Measurements from ENCODE around the gene PIAS4. TPM values are rescaled to one million over a fixed set of nuclear protein-coding genes. Genes with fewer than 3 reads are reported as not detected.

The PIAS4 gene
- total and polyA plus RNA-seq, 9 of the 15 experiments (the other 6 are each of a cell fraction or from before 2014, with no cell fraction given), result 0.27 to 34.9 (median 14.4) TPM

- TF ChIP-seq ZNF407 (IDR thresholded peaks at IDR 0.05; ENCODE audit: low read depth), result no peak
- no peak for TF ChIP-seq TFAM (CRISPR knock-in tag; conservative IDR thresholded peaks at IDR 0.05)
- TF ChIP-seq RAD21 (CRISPR knock-in tag; conservative IDR thresholded peaks at IDR 0.05 in 1 of 2, IDR thresholded peaks at IDR 0.05 in 1 of 2), result no peak
- TF ChIP-seq YBX1 (IDR thresholded peaks at IDR 0.05), result no peak
- TF ChIP-seq ZBTB8A (IDR thresholded peaks at IDR 0.05; ENCODE audit: partially characterized antibody), result no peak
- TF ChIP-seq MTA3 (IDR thresholded peaks at IDR 0.05; ENCODE audit: borderline replicate concordance), result peak; percentile 99
- no peak for TF ChIP-seq EZH2 (IDR thresholded peaks at IDR 0.05; ENCODE audit: borderline replicate concordance, low read depth, low read length)
- no peak for TF ChIP-seq KHSRP (IDR thresholded peaks at IDR 0.05)
- peak; percentile 93 for TF ChIP-seq NR1H2 (CRISPR knock-in tag; IDR thresholded peaks at IDR 0.05)
- peak in 1 of 2 experiments; percentile 43; a peak in 2 of 4 replicates for TF ChIP-seq SRF (CRISPR knock-in tag; IDR thresholded peaks at IDR 0.05)
- no peak for TF ChIP-seq ZNF785 (CRISPR knock-in tag; IDR thresholded peaks at IDR 0.05)
- no peak for TF ChIP-seq NR4A1 (CRISPR knock-in tag; IDR thresholded peaks at IDR 0.05)
- no peak; the same call in 1 of the 2 replicates for TF ChIP-seq NR4A1 (tag; IDR thresholded peaks at IDR 0.05)
- TF ChIP-seq HMGN3 (IDR thresholded peaks at IDR 0.05; ENCODE audit: borderline replicate concordance, extremely low read depth, insufficient read length, low read depth, low read length), result no peak
- TF ChIP-seq EHMT2 (IDR thresholded peaks at IDR 0.05), result no peak
- TF ChIP-seq NFIC (IDR thresholded peaks at IDR 0.05), result peak; percentile 81
- peak; percentile 69; the same call in 1 of the 2 replicates for TF ChIP-seq ZNF740 (CRISPR knock-in tag; IDR thresholded peaks at IDR 0.05)
- TF ChIP-seq ZNF740 (tag; IDR thresholded peaks at IDR 0.05), result no peak
- TF ChIP-seq MTA1 (IDR thresholded peaks at IDR 0.05; ENCODE audit: borderline replicate concordance), result no peak
- no peak for TF ChIP-seq FOXA3 (CRISPR knock-in tag; conservative IDR thresholded peaks at IDR 0.05 in 1 of 2, IDR thresholded peaks at IDR 0.05 in 1 of 2)
- TF ChIP-seq HIVEP1 (CRISPR knock-in tag; IDR thresholded peaks at IDR 0.05), result no peak
Observed at GRCh38 chr19:3984908-3985642, 22.5 kb upstream of the PIAS4 start, which contains the start of gene EEF2 (continued).
